DMS53 treated with DMSO at 0.1 percent for 48 hours (cell line): ENCODE measurements around the gene BLCAP.
"Not testable (repeated sequence)": the region's sequence is repeated elsewhere in the genome, so short reads cannot be mapped to it uniquely, and the experiment has no call there.

Source experiments
- DNase-seq: peaks from one replicate; lab custom pipeline; 2025; ENCODE audit not compliant: unreplicated experiment; lab: John Stamatoyannopoulos, UW

BLCAP gene, protein sequence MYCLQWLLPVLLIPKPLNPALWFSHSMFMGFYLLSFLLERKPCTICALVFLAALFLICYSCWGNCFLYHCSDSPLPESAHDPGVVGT

DNA sequence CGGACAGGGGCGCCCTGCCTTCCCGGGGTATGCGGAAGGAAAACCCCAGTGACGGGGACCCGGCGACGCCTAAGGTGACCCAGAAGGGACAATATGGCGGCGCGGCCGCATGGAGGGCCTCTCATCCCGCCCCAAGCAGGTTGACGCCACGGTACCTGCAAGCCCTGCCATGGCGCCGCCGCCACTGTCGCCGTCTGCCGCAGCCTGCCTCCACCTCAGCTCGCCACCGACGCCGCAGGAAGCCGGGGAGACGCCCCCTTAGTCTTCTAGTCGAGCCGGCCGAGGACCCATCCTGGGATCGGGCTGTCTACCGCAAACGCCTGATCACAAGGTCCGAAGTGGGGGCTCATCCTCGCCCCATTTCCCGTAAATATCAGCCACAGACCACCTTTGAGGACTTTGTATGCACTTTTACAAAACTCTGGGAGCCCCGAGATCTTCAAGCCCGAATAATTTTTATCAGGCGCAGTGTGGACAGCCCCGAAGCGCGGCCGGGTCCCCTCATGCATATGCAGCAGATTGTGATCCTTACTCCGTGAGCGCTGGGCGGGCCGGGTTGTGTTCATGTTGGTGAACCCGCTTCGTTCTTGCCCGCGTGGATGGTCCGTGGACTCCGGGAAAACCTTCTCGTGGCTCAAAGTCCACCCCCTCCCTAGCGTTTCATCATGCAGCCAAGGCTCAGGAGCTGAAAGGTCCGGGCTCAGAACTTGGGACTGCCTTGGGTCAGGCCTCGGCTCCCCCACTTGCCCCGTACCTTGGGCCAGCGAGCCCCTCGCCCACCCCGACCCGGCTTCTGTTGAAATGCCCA is at the start of gene BLCAP:
BLCAP (minus strand) TSS at position 239 of the 808 bp plus-strand sequence. CDS start 8,702 bp downstream, outside the sequence.
- peak; percentile 83 for DNase-seq

DNA sequence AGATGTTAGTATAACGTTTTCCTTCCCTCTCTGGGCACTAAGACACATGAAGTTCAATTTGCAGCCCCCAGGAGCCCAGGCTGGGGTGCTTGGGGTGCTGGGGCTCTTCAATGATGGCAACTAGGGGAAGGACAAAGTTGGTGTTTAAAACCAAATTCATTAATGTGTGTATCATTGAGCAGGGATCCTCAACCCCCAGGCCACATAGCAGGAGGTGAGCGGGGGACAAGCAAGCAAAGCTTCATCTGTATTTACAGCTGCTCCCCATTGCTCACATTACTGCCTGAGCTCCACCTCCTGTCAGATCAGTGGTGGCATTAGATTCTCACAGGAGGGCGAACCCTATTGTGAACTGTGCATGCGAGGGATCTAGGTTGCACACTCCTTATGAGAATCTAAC is 49.8 kb upstream of the BLCAP start:
- DNase-seq, result not testable (repeated sequence)

DNA sequence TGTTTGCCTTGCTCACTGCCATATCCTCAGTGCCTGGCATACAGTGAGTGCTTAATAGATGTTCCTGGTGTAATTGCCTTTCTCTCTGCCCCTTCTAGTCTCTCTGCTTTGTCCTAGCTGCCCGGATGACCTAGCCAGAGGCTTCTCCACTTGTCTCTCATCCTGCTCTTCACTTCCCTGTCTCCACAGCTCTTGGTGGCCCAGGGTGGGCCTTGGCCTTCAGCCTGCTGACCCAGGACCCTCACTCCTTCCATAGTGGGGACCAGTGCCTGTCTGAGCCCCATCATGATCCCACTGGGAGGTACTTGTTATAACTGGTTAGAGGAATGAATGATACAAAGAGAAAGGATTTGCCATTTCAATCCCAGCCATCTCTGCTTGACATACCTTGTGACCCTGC is 49.2 kb upstream of the BLCAP start:
- no peak for DNase-seq

DNA sequence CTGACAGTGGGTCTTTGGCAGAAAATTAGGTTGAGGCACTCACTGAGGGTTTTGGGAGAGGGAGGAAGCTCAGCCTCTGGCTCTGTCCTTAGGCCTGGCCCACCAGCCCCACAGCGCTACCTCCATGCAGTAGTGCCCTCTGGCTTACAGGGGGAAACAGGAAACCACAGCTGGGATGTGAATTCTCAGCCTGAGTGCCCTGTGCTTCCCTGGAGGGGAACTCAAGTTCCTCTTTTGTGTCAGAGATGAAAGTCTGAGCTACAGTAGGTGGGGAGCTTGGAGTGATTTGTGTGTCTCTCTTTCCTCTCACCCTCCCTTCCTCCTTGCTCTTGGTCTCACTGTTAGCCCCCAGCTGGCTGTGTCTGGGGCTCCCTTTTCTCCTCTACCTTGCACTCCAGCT is 48.2 kb upstream of the BLCAP start:
- DNase-seq, result no peak

DNA sequence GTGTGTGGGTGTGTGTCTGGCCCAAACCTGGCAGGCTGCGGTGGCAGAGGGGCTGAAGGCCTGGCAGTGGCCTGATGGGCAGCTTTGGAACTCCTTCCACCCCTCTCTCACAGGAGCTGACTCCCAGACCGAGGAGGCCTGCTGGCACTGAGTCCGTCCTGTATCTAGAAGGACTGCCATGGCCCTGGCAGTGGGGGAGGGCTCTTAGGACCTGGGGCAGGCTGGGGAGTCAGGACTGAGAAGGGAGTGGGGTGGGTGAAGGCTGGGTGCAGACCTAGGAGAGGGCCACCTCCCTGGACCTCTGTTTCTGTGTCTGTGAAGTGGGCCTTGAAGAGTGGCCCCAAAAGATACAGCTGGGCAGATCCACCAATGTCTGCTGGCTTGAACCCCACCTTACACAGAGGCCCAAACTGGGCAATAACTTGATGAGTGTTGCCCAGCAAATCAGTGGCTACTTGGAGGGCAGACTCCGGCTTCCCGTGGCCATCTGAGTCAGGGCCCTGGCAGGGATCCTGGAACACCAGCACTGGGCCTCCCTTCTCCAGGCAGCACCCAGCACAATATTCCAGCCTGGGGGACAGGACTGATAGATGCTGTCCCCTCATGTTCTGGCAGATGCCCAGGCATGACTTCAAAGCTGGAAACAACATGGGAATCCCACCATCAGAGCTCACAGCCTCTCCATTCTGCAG is 46.7 kb upstream of the BLCAP start:
- no peak for DNase-seq

DNA sequence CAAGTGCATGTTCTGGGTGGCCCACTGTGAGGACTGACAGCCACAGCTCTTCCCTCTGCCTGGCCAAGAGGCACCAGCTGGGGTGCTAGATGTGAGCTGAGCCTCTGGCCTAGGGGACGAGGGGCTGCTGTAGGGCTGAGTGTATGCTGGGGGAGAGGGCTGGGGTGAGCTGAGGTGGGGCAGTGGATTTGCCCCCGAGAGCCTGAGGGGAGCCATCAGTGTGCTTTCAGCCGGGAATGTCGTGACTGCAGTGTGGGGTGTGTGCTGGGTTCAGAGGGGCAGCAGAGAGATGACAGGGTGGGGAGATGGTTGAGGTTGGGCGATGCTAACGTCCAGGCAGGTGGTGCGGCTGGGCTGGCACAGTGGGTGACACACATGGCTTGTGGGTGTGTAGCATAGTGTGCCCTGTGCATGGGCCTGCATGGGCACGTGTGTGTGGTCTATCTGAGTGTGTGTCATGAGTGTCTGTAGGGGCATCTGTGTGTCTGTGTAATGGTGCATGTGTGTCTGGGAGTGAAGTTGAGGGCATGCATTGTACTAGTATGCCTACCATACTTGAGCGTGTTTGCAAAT is 46.0 kb upstream of the BLCAP start:
- no peak for DNase-seq

DNA sequence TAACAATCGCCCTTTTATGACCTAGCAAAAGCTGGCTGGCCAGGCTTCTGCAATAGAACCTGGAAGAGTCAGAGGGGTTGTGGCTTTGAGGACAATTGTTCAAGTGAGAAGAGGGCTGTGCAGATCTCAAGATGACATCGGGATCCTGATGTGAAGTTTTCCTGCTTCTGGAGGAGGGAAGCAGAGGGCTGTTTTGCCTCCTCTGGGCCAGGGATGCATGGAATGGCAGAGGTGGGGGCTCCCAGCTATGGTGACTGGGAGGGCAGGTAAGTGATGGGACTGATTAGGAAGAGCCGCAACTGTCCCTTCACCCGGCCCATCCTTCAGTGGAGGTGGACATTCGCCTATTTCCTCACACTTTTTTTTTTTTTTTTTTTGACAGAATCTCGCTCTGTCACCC is 43.4 kb upstream of the BLCAP start:
- DNase-seq, result no peak

DNA sequence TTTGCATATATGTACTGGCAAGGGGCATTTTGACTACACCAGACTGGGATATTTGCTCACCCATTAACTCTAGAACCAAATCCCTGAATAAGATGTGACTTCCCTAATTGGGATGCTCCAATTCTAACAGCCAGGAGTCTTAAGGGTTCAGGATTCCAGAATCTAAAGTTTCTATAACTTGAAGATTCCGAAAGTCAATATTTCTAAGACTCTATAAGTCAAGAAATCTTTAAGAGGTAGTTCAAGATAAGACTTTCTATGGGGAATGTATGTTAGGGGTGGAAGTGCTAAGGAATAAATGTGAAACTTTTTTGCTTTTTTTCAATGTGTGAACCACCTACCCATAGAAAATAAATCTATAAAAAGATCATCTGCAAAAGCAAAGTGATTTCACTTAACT is 42.7 kb upstream of the BLCAP start:
- no peak for DNase-seq

DNA sequence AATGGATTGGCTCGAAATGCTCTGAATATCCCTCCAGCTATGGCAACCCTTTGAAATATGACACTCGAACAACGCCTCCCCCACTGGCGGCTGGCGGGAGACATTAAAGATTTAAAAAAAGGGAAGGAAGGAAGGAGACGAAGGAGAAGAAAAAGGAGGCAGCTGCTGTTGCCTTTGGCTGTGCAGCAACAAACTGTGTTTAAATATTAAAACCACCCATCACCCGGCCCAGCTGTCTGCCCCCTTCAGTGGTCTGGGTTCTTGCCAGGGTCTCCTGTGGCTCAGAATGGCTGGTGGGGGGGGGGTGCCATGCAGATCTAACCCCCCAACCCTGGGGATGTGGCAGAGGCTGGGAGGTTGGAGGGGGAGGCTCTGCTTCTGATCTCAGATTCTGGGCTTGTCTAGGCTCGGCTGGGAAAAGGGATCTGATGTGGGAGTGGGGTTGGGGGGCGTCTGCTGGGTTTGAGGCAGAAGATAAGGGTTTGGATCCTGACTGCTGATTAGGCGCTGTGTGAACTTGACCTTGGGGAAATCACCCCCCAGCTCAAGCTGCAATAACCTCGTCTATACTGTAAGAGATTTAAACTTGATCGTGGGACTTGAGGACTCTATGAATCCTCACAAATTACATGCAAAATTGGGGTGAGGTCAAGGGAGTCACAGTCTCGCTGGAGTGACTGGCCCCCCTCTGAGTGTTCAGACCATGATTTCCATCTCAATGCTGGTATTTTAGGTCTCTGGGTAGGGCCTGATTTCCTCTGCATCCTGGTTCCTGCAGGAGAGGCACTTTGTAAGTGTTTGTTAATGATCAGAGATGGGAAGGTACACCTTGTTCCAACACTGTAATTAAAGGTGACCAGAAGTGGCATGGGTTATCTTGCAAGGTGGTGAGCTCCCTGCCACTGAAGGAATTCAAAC is 40.3 kb upstream of the BLCAP start:
- DNase-seq, result no peak

DNA sequence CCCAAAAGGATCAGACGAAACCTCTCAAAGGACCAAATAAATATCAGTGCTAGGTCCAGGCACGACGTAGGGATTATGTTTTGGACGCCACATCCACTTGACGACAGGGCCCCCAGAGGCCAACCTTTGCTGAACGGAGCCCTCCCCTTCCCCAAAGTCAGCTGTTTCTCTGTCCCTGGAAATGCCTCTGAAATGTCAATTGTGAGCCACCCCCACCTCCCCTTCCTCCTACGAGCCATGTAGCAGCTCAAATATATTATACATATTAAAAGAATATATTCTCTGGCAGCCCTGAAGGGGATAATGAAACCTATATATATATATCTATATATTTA is 39.6 kb upstream of the BLCAP start:
- DNase-seq, result no peak

DNA sequence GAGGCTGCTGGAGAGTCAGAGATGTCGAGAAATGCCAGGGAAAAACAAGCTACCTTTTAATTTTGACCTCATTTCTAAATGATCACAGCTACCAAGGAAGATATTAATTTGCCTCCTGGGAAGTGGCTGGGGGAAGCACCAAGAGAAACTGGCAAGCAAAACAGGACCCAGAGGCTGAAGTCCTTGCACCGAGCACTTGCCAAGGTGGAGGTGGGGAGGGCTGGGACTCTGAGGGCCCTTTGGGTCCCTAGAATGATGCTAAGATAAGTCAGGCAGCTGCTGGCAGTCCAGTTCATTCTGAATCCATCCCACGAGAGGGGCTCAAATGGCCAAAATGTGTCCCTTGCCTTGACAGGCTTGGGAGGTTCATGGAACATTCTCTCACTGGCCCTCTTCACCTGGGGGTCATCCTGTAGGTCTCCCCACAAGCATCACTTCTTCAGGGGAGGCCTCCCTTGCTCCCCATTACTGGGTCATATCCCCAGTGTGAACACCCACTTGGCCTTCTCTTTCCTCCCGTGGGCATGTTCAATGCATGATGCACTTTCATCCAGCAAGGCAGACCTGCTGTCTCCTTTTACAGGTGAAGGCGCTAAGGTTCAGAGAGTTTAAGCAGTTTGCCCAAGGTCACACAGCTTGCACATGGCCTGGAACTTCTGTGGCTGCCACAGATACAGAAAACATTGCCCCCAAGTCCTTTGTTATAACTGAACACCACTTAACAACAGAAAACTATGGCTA is 39.1 kb upstream of the BLCAP start:
- DNase-seq, result no peak

DNA sequence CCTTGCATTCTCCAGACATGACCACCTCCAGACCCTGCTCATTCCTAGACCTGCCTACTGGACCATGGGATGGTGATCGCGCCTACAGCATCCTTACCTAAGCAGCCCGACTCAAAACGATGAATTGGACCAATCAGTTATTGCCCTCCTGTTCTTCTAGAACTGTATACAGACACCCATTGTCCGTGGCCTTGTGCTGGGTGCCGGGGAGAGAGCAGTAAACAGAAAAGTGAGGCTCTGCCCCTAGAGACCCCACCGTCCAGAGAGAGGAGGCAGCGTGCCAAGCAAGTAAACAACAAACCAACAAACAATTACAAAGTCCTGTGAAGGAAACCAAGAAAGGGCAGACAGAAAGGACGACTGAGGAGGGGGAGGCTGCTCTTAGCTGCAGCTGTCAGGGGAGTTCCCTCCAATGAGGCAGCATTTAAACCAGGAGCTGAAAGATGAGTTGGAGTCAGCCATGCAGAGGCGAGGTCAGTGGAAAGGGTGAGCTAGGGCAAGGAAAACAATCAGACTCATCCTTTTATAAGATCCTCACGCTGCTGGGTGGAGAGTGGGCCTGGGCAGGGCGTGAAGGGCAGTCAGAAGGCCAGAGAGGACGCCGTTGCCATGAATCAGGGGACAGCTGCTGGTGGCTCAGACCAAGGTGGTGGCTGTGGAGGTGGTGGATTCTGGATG is 37.6 kb upstream of the BLCAP start:
- no peak for DNase-seq

DNA sequence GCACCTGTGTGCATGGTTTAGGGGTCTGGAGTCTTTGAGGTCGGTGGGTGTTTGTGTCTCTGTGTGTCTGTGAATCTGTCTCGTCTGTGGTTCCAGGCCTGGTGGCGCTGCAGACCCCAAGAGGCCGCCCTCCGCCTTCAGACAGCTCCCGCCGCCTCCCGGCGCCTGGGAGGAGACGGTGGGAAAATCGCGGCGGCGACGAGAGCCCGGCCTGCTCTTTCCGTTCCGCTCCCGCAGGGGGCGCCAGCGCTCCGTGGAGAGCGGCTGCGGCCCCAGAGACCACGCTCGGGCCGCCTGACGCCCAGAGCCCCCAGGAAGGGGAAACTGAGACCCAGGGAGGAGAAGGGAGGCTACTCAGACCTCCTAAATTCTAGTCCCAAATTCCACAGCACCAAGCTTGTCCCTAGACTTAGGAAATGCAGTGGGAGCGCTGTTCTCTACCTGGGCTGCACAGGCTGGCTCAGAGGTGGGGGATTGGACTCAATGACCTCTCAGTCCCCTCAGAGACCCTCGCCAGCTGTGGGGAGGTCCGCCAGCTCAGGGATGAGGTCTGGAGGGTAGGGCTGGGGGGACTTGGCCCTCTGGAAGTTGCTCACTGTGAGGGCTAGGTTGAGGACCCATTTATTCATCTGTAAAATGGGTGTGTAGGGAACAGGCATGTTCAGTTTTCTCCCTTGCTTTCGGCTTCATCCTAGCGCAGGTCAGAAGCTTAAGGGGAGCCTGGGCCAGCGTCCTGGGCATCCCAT is 36.9 kb upstream of the BLCAP start:
- peak; percentile 29 for DNase-seq

DNA sequence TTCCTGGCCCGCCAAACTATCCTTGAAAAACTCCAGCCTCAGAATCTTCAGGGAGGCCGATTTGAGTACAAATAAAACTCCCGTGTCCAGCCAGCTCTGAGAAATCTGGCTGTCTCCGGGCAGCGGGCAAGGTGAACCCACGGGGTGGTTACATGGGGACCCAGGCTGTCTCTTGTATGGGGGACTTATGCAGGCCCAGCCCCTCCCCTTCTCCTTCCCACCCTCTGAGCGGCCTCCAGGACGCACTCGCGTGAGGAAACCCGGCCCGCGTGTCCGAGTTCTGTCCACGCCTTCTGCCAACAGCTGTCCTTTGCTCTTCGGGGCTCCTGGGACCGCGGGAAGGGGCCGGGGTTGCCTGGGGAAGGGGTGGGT is 36.3 kb upstream of the BLCAP start:
- DNase-seq, result no peak

DNA sequence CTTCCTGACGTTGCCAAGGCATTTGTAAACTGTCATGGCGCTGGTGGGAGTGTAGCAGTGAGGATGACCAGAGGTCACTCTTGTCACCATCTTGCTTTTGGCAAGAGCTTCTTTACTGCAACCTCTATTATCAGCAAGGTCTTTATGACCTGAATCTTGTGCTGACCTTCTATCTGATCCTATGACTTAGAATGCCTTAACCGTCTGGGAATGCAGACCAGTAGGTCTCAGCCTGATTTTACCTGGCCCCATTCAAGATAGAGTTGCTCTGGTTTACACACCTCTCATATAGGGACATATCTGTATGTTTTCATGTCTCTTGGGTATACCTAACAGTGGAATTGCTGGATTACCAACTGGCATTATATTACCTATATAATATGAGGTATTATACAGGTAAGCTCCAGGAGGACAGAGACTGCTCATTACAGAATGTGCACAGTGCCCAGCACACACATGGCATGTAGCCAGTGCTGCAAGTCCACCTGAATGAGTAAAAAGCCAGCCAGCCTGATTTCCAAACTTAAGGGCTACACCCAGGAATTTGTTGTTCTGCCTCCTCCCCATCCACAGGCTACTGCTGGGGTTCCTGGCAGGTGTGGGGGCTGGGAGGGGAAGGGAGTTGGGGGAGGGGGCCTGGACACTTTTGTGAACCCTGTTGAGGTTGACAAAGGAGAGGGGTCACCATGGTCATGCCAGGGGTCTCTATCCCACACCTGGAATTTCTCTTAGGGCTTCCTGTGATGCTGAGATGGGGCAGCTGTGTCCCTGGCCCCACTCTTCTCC is 35.2 kb upstream of the BLCAP start:
- no peak for DNase-seq

DNA sequence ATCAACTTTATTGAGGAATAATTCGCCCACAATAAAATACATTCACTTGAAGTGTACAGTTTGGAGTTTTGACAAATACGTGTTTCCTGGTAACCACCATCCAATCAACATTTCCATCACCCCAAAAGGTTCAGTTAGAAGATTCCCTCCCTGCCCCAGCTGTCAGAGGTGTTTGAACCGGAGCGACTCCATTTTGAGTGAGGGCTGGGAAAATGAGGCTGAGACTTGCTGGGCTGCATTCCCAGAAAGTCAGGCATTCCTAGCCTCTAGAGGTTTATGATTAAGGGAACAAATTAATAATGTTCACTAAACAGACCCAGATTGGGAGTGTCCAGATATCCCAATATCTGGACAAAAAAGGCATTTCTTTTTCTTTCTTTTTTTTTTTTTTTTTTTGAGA is 33.0 kb upstream of the BLCAP start:
- no peak for DNase-seq

DNA sequence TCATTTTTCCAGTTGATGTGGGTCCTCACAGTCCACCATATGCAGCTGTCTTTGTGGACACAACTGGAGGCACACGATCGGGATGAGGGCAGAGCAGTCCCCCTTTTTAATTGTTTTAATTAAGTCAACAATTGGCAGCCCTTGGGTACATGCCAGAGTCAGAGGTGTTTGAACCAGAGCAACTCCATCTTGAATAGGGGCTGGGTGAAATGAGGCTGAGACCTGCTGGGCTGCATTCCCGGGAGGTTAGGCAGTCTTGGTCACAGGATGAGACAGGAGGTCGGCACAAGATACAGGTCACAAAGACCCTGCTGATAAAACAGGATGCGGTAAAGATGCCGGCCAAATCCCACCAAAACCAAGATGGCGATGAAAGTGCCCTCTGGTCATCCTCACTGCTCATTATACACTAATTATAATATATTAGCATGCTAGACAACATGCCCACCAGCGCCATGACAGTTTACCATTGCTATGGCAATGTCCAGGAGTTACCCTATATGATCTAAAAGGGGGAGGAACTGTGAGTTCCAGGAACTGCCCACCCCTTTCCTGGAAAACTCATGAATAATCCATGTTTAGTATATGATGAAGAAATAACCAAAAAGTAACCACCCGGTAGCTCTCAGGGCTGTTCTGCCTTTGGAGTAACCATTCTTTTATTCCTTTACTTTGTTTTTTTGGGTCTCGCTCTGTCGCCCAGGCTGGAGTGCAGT is 31.8 kb upstream of the BLCAP start:
- no peak for DNase-seq

DNA sequence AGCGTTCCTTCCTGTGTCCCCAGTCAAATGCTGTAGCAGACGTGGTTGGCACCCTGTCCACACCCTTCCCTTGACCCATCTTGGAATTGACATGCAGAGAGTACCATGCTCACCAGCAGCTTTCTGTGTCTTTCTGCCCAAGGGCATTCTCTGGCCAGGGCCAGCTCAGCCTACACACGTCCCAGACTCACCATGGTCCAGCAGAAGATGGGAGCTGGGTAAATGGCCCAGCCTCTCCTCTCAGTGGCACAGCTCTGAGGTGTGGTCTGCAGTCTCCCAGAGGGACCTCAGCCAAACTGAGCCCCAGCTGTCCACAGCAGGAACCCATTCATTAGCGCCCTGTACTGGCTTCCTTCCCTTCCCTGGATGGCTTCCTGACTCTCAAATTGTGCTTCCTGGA is 31.1 kb upstream of the BLCAP start:
- DNase-seq, result no peak
